H9 (cell line): ENCODE measurements around the gene DNAJC7. TPM values are rescaled to one million over a fixed set of nuclear protein-coding genes. Genes with fewer than 3 reads are reported as not detected.
A peak's percentile ranks its signal among the peaks of the same experiment; 100 is the strongest.

Experiments used
- DNase-seq: peaks from one replicate; pipeline ENCODE4 v3.0.0-alpha.2; 2017
- H2AFZ ChIP-seq: one replicate; pipeline ENCODE4 v1.6.1; 2013; ENCODE audit warnings: mild to moderate bottlenecking, low read length, control low read depth, moderate library complexity
- H2AK5ac ChIP-seq: 2 replicates; pipeline ENCODE4 v1.6.1; 2013; ENCODE audit warnings: low read length, control low read depth, mixed read lengths; ENCODE audit not compliant: insufficient read length
- H2BK120ac ChIP-seq: one replicate; pipeline ENCODE4 v1.6.1; 2013; ENCODE audit warnings: low read depth, mild to moderate bottlenecking, low read length, control low read depth, inconsistent platforms; ENCODE audit not compliant: poor library complexity, severe bottlenecking
- H2BK12ac ChIP-seq: 2 replicates; pipeline ENCODE4 v1.6.1; 2013; ENCODE audit warnings: low read length, control low read depth, mixed read lengths, low read depth; ENCODE audit not compliant: insufficient read length
- H2BK15ac ChIP-seq: 2 replicates; pipeline ENCODE4 v1.6.1; 2013; ENCODE audit warnings: low read depth, low read length, control low read depth
- H2BK20ac ChIP-seq: one replicate; pipeline ENCODE4 v1.6.1; 2013; ENCODE audit warnings: low read depth, mild to moderate bottlenecking, low read length, control low read depth, inconsistent platforms; ENCODE audit not compliant: poor library complexity, severe bottlenecking
- H2BK5ac ChIP-seq: 2 replicates; pipeline ENCODE4 v1.6.1; 2013; ENCODE audit warnings: low read length, control low read depth, mixed read lengths; ENCODE audit not compliant: insufficient read length
- H3K14ac ChIP-seq: 2 replicates; pipeline ENCODE4 v1.6.1; 2013; ENCODE audit warnings: low read length, control low read depth; ENCODE audit not compliant: insufficient read depth
- H3K18ac ChIP-seq: 2 replicates; pipeline ENCODE4 v1.6.1; 2013; ENCODE audit warnings: low read depth, mild to moderate bottlenecking, mixed read lengths, low read length, control low read depth; ENCODE audit not compliant: insufficient read length
- H3K23ac ChIP-seq: 2 replicates; pipeline ENCODE4 v1.6.1; 2013; ENCODE audit warnings: low read length, control low read depth, mixed read lengths, low read depth; ENCODE audit not compliant: insufficient read length
- H3K23me2 ChIP-seq: 2 replicates; pipeline ENCODE4 v1.6.1; 2013; ENCODE audit warnings: low read depth, mild to moderate bottlenecking, mixed read lengths, low read length, control low read depth; ENCODE audit not compliant: insufficient read length, poor library complexity, severe bottlenecking
- H3K27ac ChIP-seq: 2 replicates; pipeline ENCODE4 v1.5.1; 2013; ENCODE audit warnings: low read length, control low read depth, mixed read lengths, low read depth; ENCODE audit not compliant: insufficient read length
- H3K27me3 ChIP-seq: 2 replicates; pipeline ENCODE4 v1.6.1; 2013; ENCODE audit warnings: low read length, control low read depth, inconsistent platforms; ENCODE audit not compliant: insufficient read depth
- H3K4ac ChIP-seq: 2 replicates; pipeline ENCODE4 v1.6.1; 2013; ENCODE audit warnings: low read depth, mild to moderate bottlenecking, control low read depth, inconsistent platforms, low read length, moderate library complexity
- H3K4me1 ChIP-seq: 2 replicates; pipeline ENCODE4 v1.6.1; 2013; ENCODE audit warnings: low read length, control low read depth, inconsistent platforms; ENCODE audit not compliant: insufficient read depth
- H3K4me2 ChIP-seq: 2 replicates; pipeline ENCODE4 v1.6.1; 2013; ENCODE audit warnings: low read length, control low read depth, mixed read lengths; ENCODE audit not compliant: insufficient read length, insufficient read depth
- H3K56ac ChIP-seq: 2 replicates; pipeline ENCODE4 v1.6.1; 2013; ENCODE audit warnings: low read depth, mild to moderate bottlenecking, mixed read lengths, low read length, control low read depth; ENCODE audit not compliant: insufficient read length
- H3K79me1 ChIP-seq: 2 replicates; pipeline ENCODE4 v1.6.1; 2013; ENCODE audit warnings: low read depth, mild to moderate bottlenecking, moderate library complexity, low read length, control low read depth, inconsistent platforms; ENCODE audit not compliant: insufficient read depth, poor library complexity, severe bottlenecking
- H3K79me2 ChIP-seq: 2 replicates; pipeline ENCODE4 v1.6.1; 2013; ENCODE audit warnings: low read length, control low read depth, inconsistent platforms; ENCODE audit not compliant: insufficient read depth
- H3K9ac ChIP-seq: 2 replicates; pipeline ENCODE4 v1.6.1; 2013; ENCODE audit warnings: low read length, control low read depth, mixed read lengths; ENCODE audit not compliant: insufficient read length; ENCODE audit errors: extremely low read depth
- H3K9me3 ChIP-seq: one replicate; pipeline ENCODE4 v1.6.1; 2013; ENCODE audit warnings: low read depth, low read length, inconsistent platforms; ENCODE audit not compliant: control insufficient read depth
- H3T11ph ChIP-seq: one replicate; pipeline ENCODE4 v1.6.1; 2013; ENCODE audit warnings: mild to moderate bottlenecking, low read length, control low read depth, inconsistent platforms
- H4K20me1 ChIP-seq: one replicate; pipeline ENCODE4 v1.6.1; 2013; ENCODE audit not compliant: control insufficient read depth, insufficient read length, insufficient read depth
- H4K5ac ChIP-seq: 2 replicates; pipeline ENCODE4 v1.6.1; 2013; ENCODE audit warnings: low read depth, mild to moderate bottlenecking, mixed read lengths, low read length, control low read depth; ENCODE audit not compliant: insufficient read length
- H4K8ac ChIP-seq: replicated peaks from 2 replicates; pipeline ENCODE4 v1.6.1; 2013; ENCODE audit warnings: low read length, control low read depth, mixed read lengths, low read depth; ENCODE audit not compliant: insufficient read length
- H4K91ac ChIP-seq: 2 replicates; pipeline ENCODE4 v1.6.1; 2013; ENCODE audit warnings: low read depth, mild to moderate bottlenecking, moderate library complexity, mixed read lengths, low read length, control low read depth; ENCODE audit not compliant: insufficient read length
- H3K27ac Mint-ChIP-seq, 3 experiments: 2 replicates in 2 of 3; 3 replicates in 1 of 3; pipeline ENCODE4 v1.8.0; 2020 to 2021; ENCODE audit warnings: mixed read lengths in 3 of 3, mild to moderate bottlenecking in 1 of 3, moderate library complexity in 1 of 3
- H3K27me3 Mint-ChIP-seq: 2 replicates; pipeline ENCODE4 v1.8.0; 2021; ENCODE audit warnings: low read depth, mild to moderate bottlenecking, moderate library complexity, mixed read lengths
- H3K36me3 Mint-ChIP-seq, 3 experiments: 2 replicates in 2 of 3; 3 replicates in 1 of 3; pipeline ENCODE4 v1.8.0; 2020 to 2021; ENCODE audit warnings: low read depth in 3 of 3, mixed read lengths in 3 of 3; ENCODE audit not compliant: insufficient read depth in 1 of 3
- H3K4me1 Mint-ChIP-seq, 2 experiments: 2 replicates each; pipeline ENCODE4 v1.8.0; 2020; ENCODE audit warnings: mixed read lengths in 2 of 2
- H3K4me3 Mint-ChIP-seq, 2 experiments: 2 replicates in 1 of 2; 3 replicates in 1 of 2; pipeline ENCODE4 v1.8.0; 2020 to 2021; ENCODE audit warnings: mild to moderate bottlenecking in 2 of 2, mixed read lengths in 2 of 2, moderate library complexity in 1 of 2
- H3K9me3 Mint-ChIP-seq, 2 experiments: 2 replicates in 1 of 2; 3 replicates in 1 of 2; pipeline ENCODE4 v1.8.0; 2020; ENCODE audit warnings: mild to moderate bottlenecking in 2 of 2, mixed read lengths in 2 of 2, moderate library complexity in 1 of 2
- CTCF ChIP-seq: fragments of 200-600 bp; sonication (generic); conservative IDR thresholded peaks from 3 replicates; pipeline ENCODE4 v1.8.0; 2021; ENCODE audit warnings: antibody characterized with exemption, mild to moderate bottlenecking
- WGBS: extraction: QIAGEN DNeasy Blood & Tissue Kit; methylation state at CpG from one replicate; pipeline ENCODE4 v1.1.7; 2013; ENCODE audit warnings: missing lambda C conversion rate, low lambda C conversion rate, mixed read lengths; ENCODE audit not compliant: insufficient read length; ENCODE audit errors: extremely low coverage; 5-methylcytosine and 5-hydroxymethylcytosine counted together
- total RNA-seq: library from RNA; stranded (reverse); gene quantifications from 2 replicates; pipeline ENCODE4 v1.2.1, GENCODE V29; 2021

DNAJC7 gene
- total RNA-seq, 1 experiment from 2014 or later: 141 TPM

GRCh38 chr17:42019509-42020404, 2.5 kb upstream of the DNAJC7 start, which contains the start of gene NKIRAS2:
NKIRAS2 (plus strand) TSS chr17:42020090; CDS start chr17:42021578, 1,488 bp downstream.
- Histone ChIP-seq H2AK5ac (no peak within 1 kb of the TSS), H2BK12ac (no peak within 1 kb of the TSS), H3K27ac (no peak within 1 kb of the TSS), H3K9me3 (no peaks in the 10 kb centered on the region), H3K4me2 (peak within 1 kb of the TSS; percentile 55), H4K91ac (no peak within 1 kb of the TSS), H2BK20ac (no peak within 1 kb of the TSS), H2BK15ac (no peak within 1 kb of the TSS), H3K79me2 (peaks cover 13% of the 10 kb centered on the region; the same call in 1 of the 2 replicates), H3K14ac (peak within 1 kb of the TSS; percentile 53; the same call in 1 of the 2 replicates), H3K4ac (no peak within 1 kb of the TSS), H3K27me3 (no peaks in the 10 kb centered on the region; the same call in 1 of the 2 replicates), H3K23me2 (peaks cover 14% of the 10 kb centered on the region), H3K4me1 (0 out of 2 replicates have a peak, but pooled peaks cover 2% of the 10 kb centered on the region), H3K56ac (no peak within 1 kb of the TSS), H4K5ac (no peak within 1 kb of the TSS), H3T11ph (no peak within 1 kb of the TSS), H2BK5ac (no peak within 1 kb of the TSS), H3K9ac (peak within 1 kb of the TSS; percentile 71), H3K79me1 (no peaks in the 10 kb centered on the region), H4K8ac (no peak within 1 kb of the TSS), H4K20me1 (no peaks in the 10 kb centered on the region), H3K18ac (no peak within 1 kb of the TSS), H2BK120ac (no peak within 1 kb of the TSS), H3K23ac (no peak within 1 kb of the TSS), H2AFZ (no peak within 1 kb of the TSS)
- TF ChIP-seq CTCF: peak; percentile 89
- peaks cover 19 to 47% (median 38%) of the 10 kb centered on the region in 3 experiments for H3K36me3 Mint-ChIP-seq
- H3K4me1 Mint-ChIP-seq: peaks cover 35 to 42% of the 10 kb centered on the region in 2 experiments
- H3K4me3 Mint-ChIP-seq: peak within 1 kb of the TSS; percentile 93 to 97
- DNase-seq: peak; percentile 98
- H3K27me3 Mint-ChIP-seq: no peaks in the 10 kb centered on the region
- H3K9me3 Mint-ChIP-seq: no peaks in the 10 kb centered on the region
- peak within 1 kb of the TSS; percentile 48 to 96 (median 83); a peak in 6 of 7 replicates for H3K27ac Mint-ChIP-seq
- WGBS: no CpG with 5 or more reads among the region's 49 CpGs
